Trophoblast cell (in vitro differentiated cells and primary cell): ENCODE measurements around the gene GPR15.
A peak's percentile ranks its signal among the peaks of the same experiment; 100 is the strongest.

Experiments
- DNase-seq, 2 donors: peaks; one replicate each; pipeline ENCODE4 v3.0.0-alpha.2; 2016
- H2AFZ ChIP-seq: 2 replicates; pipeline ENCODE4 v1.6.1; 2013; ENCODE audit warnings: low read length, moderate library complexity, mild to moderate bottlenecking; ENCODE audit not compliant: insufficient read depth, poor library complexity
- H2AK5ac ChIP-seq: 2 replicates; pipeline ENCODE4 v1.6.1; 2013; ENCODE audit warnings: mild to moderate bottlenecking, low read length
- H2BK120ac ChIP-seq: 2 replicates; pipeline ENCODE4 v1.6.1; 2013; ENCODE audit warnings: low read length, mild to moderate bottlenecking, moderate library complexity; ENCODE audit not compliant: insufficient read depth, poor library complexity
- H2BK12ac ChIP-seq: 2 replicates; pipeline ENCODE4 v1.6.1; 2013; ENCODE audit warnings: mild to moderate bottlenecking, low read length, moderate library complexity
- H2BK5ac ChIP-seq: 2 replicates; pipeline ENCODE4 v1.6.1; 2013; ENCODE audit warnings: low read length, low read depth, moderate library complexity, mild to moderate bottlenecking; ENCODE audit not compliant: poor library complexity
- H3K14ac ChIP-seq: 2 replicates; pipeline ENCODE4 v1.6.1; 2013; ENCODE audit warnings: mild to moderate bottlenecking, low read length
- H3K18ac ChIP-seq: 2 replicates; pipeline ENCODE4 v1.6.1; 2013; ENCODE audit warnings: mild to moderate bottlenecking, low read length
- H3K23ac ChIP-seq: 2 replicates; pipeline ENCODE4 v1.6.1; 2013; ENCODE audit warnings: low read length
- H3K27ac ChIP-seq: 2 replicates; pipeline ENCODE4 v1.5.1; 2013; ENCODE audit warnings: low read depth, mild to moderate bottlenecking, inconsistent platforms, low read length, moderate library complexity
- H3K27me3 ChIP-seq: 2 replicates; pipeline ENCODE4 v1.6.1; 2013; ENCODE audit warnings: inconsistent platforms, mild to moderate bottlenecking, low read length, moderate library complexity; ENCODE audit not compliant: insufficient read depth
- H3K36me3 ChIP-seq, 2 experiments: 1 replicate in 1 of 2; 2 replicates in 1 of 2; pipeline ENCODE4 v1.6.1; 2013; ENCODE audit warnings: low read length in 2 of 2, mild to moderate bottlenecking in 2 of 2, moderate library complexity in 1 of 2; ENCODE audit not compliant: insufficient read depth in 2 of 2, control insufficient read depth in 1 of 2
- H3K4ac ChIP-seq: 2 replicates; pipeline ENCODE4 v1.6.1; 2013; ENCODE audit warnings: low read depth, mild to moderate bottlenecking, low read length, moderate library complexity
- H3K4me1 ChIP-seq, 2 experiments: 1 replicate in 1 of 2; 2 replicates in 1 of 2; pipeline ENCODE4 v1.6.1; 2013; ENCODE audit warnings: low read length in 2 of 2, mild to moderate bottlenecking in 2 of 2, moderate library complexity in 1 of 2; ENCODE audit not compliant: insufficient read depth in 2 of 2, control insufficient read depth in 1 of 2
- H3K4me2 ChIP-seq: 2 replicates; pipeline ENCODE4 v1.6.1; 2013; ENCODE audit warnings: inconsistent platforms, mild to moderate bottlenecking, low read length, moderate library complexity
- H3K4me3 ChIP-seq: 2 replicates; pipeline ENCODE4 v1.5.1; 2013; ENCODE audit warnings: mild to moderate bottlenecking, low read depth, low read length, inconsistent platforms
- H3K79me1 ChIP-seq: one replicate; pipeline ENCODE4 v1.6.1; 2013; ENCODE audit warnings: low read length
- H3K79me2 ChIP-seq: 2 replicates; pipeline ENCODE4 v1.6.1; 2013; ENCODE audit warnings: low read length, mild to moderate bottlenecking; ENCODE audit not compliant: control insufficient read depth, insufficient read depth, poor library complexity
- H3K9ac ChIP-seq: 2 replicates; pipeline ENCODE4 v1.6.1; 2013; ENCODE audit warnings: mild to moderate bottlenecking, low read length
- H3K9me3 ChIP-seq: 2 replicates; pipeline ENCODE4 v1.6.1; 2013; ENCODE audit warnings: low read depth, mild to moderate bottlenecking, control low read depth, inconsistent platforms, low read length; ENCODE audit not compliant: insufficient read depth
- H4K12ac ChIP-seq: 2 replicates; pipeline ENCODE4 v1.6.1; 2013; ENCODE audit warnings: low read depth, mild to moderate bottlenecking, low read length, moderate library complexity
- H4K8ac ChIP-seq: 2 replicates; pipeline ENCODE4 v1.6.1; 2013; ENCODE audit warnings: low read depth, mild to moderate bottlenecking, low read length, moderate library complexity
- H4K91ac ChIP-seq: one replicate; pipeline ENCODE4 v1.6.1; 2013; ENCODE audit warnings: low read depth, mild to moderate bottlenecking, low read length, moderate library complexity
- WGBS: extraction: QIAGEN DNeasy Blood & Tissue Kit; methylation state at CpG from one replicate; pipeline ENCODE4 v1.1.7; 2013; ENCODE audit warnings: missing lambda C conversion rate; ENCODE audit not compliant: insufficient read length, insufficient coverage; ENCODE audit errors: extremely low coverage; 5-methylcytosine and 5-hydroxymethylcytosine counted together

GPR15 gene

DNA sequence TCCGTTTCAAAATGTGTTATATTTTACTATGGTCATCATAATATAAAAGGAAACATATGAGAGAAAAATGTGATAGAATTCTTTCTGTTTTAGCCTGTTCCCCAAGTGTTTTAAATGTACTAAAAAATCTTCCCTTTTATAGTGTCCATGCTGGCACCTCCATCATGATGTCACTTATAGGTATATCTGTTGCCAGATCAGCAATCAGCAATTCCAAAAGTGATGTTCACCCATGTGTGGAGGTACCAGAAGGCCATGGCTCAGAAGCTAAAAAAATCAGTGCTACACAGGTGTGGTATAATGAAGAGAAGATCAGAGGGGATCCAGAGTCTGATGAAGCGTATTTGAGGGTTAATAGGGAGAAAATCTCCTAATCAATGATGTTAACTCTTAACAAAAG lies 1.1 kb upstream of the GPR15 start:
- no peak overlapping the region for H3K4me2 ChIP-seq
- H2AFZ ChIP-seq, result no peak overlapping the region
- H3K27ac ChIP-seq, result no peak overlapping the region
- H2BK12ac ChIP-seq, result no peak overlapping the region
- H3K79me1 ChIP-seq, result no peaks in the 10 kb centered on the region
- H3K9ac ChIP-seq, result no peak overlapping the region
- no peak overlapping the region for H2BK120ac ChIP-seq
- no peak overlapping the region for H2BK5ac ChIP-seq
- no peak overlapping the region for H3K23ac ChIP-seq
- no peak overlapping the region for H3K14ac ChIP-seq
- no CpG with 5 or more reads among the region's 2 CpGs for WGBS
- H3K4me1 ChIP-seq, result no peaks in the 10 kb centered on the region
- H3K18ac ChIP-seq, result no peak overlapping the region
- no peaks in the 10 kb centered on the region for H3K36me3 ChIP-seq
- H4K12ac ChIP-seq, result no peak overlapping the region
- H3K4ac ChIP-seq, result no peak overlapping the region
- no peak overlapping the region for H2AK5ac ChIP-seq
- H3K4me3 ChIP-seq, result no peak overlapping the region
- no peak overlapping the region for H4K8ac ChIP-seq
- DNase-seq, result peak; percentile 58 to 93
- no peaks in the 10 kb centered on the region for H3K9me3 ChIP-seq
- H3K27me3 ChIP-seq, result no peaks in the 10 kb centered on the region
- H3K79me2 ChIP-seq, result no peaks in the 10 kb centered on the region
- no peak overlapping the region for H4K91ac ChIP-seq

DNA sequence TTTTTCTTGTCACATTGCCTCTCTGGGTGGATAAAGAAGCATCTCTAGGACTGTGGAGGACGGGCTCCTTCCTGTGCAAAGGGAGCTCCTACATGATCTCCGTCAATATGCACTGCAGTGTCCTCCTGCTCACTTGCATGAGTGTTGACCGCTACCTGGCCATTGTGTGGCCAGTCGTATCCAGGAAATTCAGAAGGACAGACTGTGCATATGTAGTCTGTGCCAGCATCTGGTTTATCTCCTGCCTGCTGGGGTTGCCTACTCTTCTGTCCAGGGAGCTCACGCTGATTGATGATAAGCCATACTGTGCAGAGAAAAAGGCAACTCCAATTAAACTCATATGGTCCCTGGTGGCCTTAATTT lies 478 bp downstream of the GPR15 start:
- no CpG with 5 or more reads among the region's 5 CpGs for WGBS
- no peak overlapping the region for H3K9ac ChIP-seq

DNA sequence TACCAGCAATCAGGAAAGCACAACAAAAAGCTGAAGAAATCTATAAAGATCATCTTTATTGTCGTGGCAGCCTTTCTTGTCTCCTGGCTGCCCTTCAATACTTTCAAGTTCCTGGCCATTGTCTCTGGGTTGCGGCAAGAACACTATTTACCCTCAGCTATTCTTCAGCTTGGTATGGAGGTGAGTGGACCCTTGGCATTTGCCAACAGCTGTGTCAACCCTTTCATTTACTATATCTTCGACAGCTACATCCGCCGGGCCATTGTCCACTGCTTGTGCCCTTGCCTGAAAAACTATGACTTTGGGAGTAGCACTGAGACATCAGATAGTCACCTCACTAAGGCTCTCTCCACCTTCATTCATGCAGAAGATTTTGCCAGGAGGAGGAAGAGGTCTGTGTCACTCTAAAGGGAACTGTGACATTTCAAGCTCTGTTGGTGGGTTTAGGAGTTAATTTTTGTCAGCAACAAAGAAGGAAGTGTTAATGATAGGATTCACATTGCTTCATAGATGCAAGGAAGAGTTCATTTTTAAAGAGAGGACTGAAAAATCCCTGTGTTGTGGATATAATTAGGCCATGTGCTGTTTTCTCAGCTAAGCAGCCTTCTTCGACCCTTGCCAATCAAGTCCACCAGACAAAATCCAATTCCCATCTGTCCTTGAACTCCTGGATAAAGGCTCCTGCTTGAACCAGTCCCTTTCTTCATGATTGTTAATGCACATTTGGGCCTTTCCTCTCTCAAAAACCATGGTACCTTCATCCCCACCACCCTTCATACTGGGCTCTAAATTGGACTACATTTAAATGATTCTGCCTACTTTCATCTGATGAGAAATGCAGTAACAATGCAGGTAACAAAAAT lies 1.2 kb downstream of the GPR15 start:
- no CpG with 5 or more reads among the region's 6 CpGs for WGBS

More for the DNA sequence above, 478 bp downstream of the GPR15 start:
- Histone ChIP-seq H3K23ac (no peak overlapping the region), H3K9me3 (no peaks in the 10 kb centered on the region), H3K36me3 (no peaks in the 10 kb centered on the region), H3K4me2 (no peak overlapping the region), H4K8ac (no peak overlapping the region), H2AK5ac (no peak overlapping the region), H3K4ac (no peak overlapping the region), H3K14ac (no peak overlapping the region), H4K91ac (no peak overlapping the region), H3K4me3 (no peak overlapping the region), H2AFZ (no peak overlapping the region), H3K4me1 (no peaks in the 10 kb centered on the region), H3K27ac (no peak overlapping the region), H3K18ac (no peak overlapping the region), H4K12ac (no peak overlapping the region), H3K79me1 (no peaks in the 10 kb centered on the region), H3K27me3 (no peaks in the 10 kb centered on the region), H2BK5ac (no peak overlapping the region), H3K79me2 (no peaks in the 10 kb centered on the region), H2BK12ac (no peak overlapping the region), H2BK120ac (no peak overlapping the region)
- no peak for DNase-seq

DNA sequence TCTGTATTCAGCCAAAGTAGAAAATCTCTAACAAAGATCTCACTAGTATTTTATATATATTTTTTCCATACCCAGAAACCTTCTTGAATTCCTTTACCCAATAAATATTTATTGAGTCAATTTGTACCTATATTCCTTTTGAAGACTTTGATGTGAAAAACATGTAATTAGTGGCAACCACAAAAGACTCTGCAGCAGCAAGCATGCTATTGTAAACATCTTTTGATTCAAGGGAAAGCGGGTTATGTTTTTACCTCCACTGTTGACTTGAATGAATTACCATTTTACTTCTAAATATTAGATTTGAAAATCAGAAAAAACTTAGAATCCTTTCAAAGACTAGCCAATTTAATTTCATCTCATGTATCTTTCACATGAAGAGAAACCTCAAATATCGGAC lies 2.4 kb downstream of the GPR15 start:
- H3K79me1 ChIP-seq, result no peaks in the 10 kb centered on the region
- H3K9ac ChIP-seq, result no peak overlapping the region
- no peak overlapping the region for H3K14ac ChIP-seq
- H2AFZ ChIP-seq, result no peak overlapping the region
- DNase-seq, result no peak
- no peak overlapping the region for H3K4me2 ChIP-seq
- H3K23ac ChIP-seq, result no peak overlapping the region
- H3K4me1 ChIP-seq, result no peaks in the 10 kb centered on the region
- H4K12ac ChIP-seq, result no peak overlapping the region
- H3K18ac ChIP-seq, result no peak overlapping the region
- H2BK5ac ChIP-seq, result no peak overlapping the region
- H3K79me2 ChIP-seq, result no peaks in the 10 kb centered on the region
- H2BK120ac ChIP-seq, result no peak overlapping the region
- no peak overlapping the region for H4K91ac ChIP-seq
- H2BK12ac ChIP-seq, result no peak overlapping the region
- no peaks in the 10 kb centered on the region for H3K36me3 ChIP-seq
- no peak overlapping the region for H4K8ac ChIP-seq
- no peaks in the 10 kb centered on the region for H3K27me3 ChIP-seq
- H2AK5ac ChIP-seq, result no peak overlapping the region
- H3K4ac ChIP-seq, result no peak overlapping the region
- WGBS, result no CpG with 5 or more reads among the region's 2 CpGs
- no peak overlapping the region for H3K27ac ChIP-seq
- no peak overlapping the region for H3K4me3 ChIP-seq
- H3K9me3 ChIP-seq, result no peaks in the 10 kb centered on the region

More for the DNA sequence above, 1.2 kb downstream of the GPR15 start:
- no peak for DNase-seq
- Histone ChIP-seq H3K4me1 (no peaks in the 10 kb centered on the region), H3K4ac (no peak overlapping the region), H3K27me3 (no peaks in the 10 kb centered on the region), H3K9ac (no peak overlapping the region), H3K23ac (no peak overlapping the region), H2AFZ (no peak overlapping the region), H3K79me2 (no peaks in the 10 kb centered on the region), H4K91ac (no peak overlapping the region), H3K79me1 (no peaks in the 10 kb centered on the region), H4K12ac (no peak overlapping the region), H3K4me3 (no peak overlapping the region), H2BK12ac (no peak overlapping the region), H2BK120ac (no peak overlapping the region), H3K36me3 (no peaks in the 10 kb centered on the region), H2AK5ac (no peak overlapping the region), H3K27ac (no peak overlapping the region), H3K4me2 (no peak overlapping the region), H4K8ac (no peak overlapping the region), H3K18ac (no peak overlapping the region), H2BK5ac (no peak overlapping the region), H3K9me3 (no peaks in the 10 kb centered on the region), H3K14ac (no peak overlapping the region)
